NCI-H187 treated with DMSO at 0.1 percent for 48 hours (cell line): ENCODE measurements around the gene PSMB3.
A peak's percentile ranks its signal among the peaks of the same experiment; 100 is the strongest.

ENCODE experiments used
- DNase-seq: peaks from one replicate; lab custom pipeline; 2025; lab: John Stamatoyannopoulos, UW

Gene PSMB3

GRCh38 chr17:38733982-38734973 is 18.3 kb upstream of the PSMB3 start:
- no peak for DNase-seq

- DNase-seq: no peak
Observed at GRCh38 chr17:38735161-38735997, 17.2 kb upstream of the PSMB3 start.

- no peak for DNase-seq
Observed at GRCh38 chr17:38738007-38738662, 14.4 kb upstream of the PSMB3 start.

GRCh38 chr17:38738686-38739085 is 13.9 kb upstream of the PSMB3 start:
- no peak for DNase-seq

GRCh38 chr17:38739305-38739704 is 13.2 kb upstream of the PSMB3 start:
- DNase-seq: no peak

GRCh38 chr17:38740044-38740443 is 12.5 kb upstream of the PSMB3 start:
- DNase-seq: no peak

GRCh38 chr17:38740806-38741205 is 11.7 kb upstream of the PSMB3 start:
- DNase-seq: no peak

GRCh38 chr17:38741461-38741860 is 11.1 kb upstream of the PSMB3 start:
- DNase-seq: no peak

- no peak for DNase-seq
Observed at GRCh38 chr17:38741921-38742410, 10.6 kb upstream of the PSMB3 start.

- no peak for DNase-seq
Observed at GRCh38 chr17:38742411-38743308, 9.9 kb upstream of the PSMB3 start.

GRCh38 chr17:38743556-38744171 is 8.9 kb upstream of the PSMB3 start:
- DNase-seq: no peak

- DNase-seq: peak; percentile 64
Observed at GRCh38 chr17:38745545-38745944, 7.0 kb upstream of the PSMB3 start.

GRCh38 chr17:38746004-38746848 is 6.3 kb upstream of the PSMB3 start:
- DNase-seq: no peak

GRCh38 chr17:38746849-38747462 is 5.6 kb upstream of the PSMB3 start:
- no peak for DNase-seq

- no peak for DNase-seq
Observed at GRCh38 chr17:38747463-38748148, 4.9 kb upstream of the PSMB3 start.

- peak; percentile 56 for DNase-seq
Observed at GRCh38 chr17:38748149-38748891, 4.2 kb upstream of the PSMB3 start, which contains the start of gene PCGF2. Gene PCGF2 (minus strand): TSS chr17:38748336. CDS start chr17:38740402, 7,934 bp downstream.

GRCh38 chr17:38748892-38749222 is 3.7 kb upstream of the PSMB3 start:
- no peak for DNase-seq
